22Rv1 (cell line): Measurements from ENCODE around the gene PRMT9.

ENCODE experiments used
- ZFX ChIP-seq: fragments of 450-650 bp; IDR thresholded peaks from 2 replicates; pipeline ENCODE4 v1.6.1; 2017; ENCODE audit warnings: antibody characterized with exemption, borderline replicate concordance
- TF ChIP-seq, protein P1 (sequence below): fragments of 450-650 bp; IDR thresholded peaks from 2 replicates; pipeline ENCODE4 v1.5.1; 2017; ENCODE audit warnings: mild to moderate bottlenecking

DNA sequence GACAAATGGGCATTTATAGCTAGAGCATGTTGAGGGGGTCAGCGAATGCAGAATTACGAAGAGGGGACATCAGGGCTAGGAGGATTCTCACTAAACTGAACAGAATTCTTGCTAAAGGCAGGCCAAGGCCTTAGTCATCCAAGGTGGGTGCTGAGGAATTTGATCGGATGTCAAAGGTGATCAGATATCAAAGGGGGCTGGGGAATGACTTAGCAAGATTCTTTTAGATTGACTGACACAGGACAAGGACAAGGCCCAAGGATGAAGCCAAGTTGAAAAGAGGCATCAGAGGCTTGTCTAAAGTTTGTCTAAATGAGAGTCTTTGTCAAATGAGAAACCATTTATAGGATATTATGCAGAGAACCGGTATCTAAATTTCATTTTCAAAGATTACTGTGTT is 57.1 kb downstream of the PRMT9 start:
- TF ChIP-seq, protein P1, sequence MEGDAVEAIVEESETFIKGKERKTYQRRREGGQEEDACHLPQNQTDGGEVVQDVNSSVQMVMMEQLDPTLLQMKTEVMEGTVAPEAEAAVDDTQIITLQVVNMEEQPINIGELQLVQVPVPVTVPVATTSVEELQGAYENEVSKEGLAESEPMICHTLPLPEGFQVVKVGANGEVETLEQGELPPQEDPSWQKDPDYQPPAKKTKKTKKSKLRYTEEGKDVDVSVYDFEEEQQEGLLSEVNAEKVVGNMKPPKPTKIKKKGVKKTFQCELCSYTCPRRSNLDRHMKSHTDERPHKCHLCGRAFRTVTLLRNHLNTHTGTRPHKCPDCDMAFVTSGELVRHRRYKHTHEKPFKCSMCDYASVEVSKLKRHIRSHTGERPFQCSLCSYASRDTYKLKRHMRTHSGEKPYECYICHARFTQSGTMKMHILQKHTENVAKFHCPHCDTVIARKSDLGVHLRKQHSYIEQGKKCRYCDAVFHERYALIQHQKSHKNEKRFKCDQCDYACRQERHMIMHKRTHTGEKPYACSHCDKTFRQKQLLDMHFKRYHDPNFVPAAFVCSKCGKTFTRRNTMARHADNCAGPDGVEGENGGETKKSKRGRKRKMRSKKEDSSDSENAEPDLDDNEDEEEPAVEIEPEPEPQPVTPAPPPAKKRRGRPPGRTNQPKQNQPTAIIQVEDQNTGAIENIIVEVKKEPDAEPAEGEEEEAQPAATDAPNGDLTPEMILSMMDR, result no peak
- TF ChIP-seq ZFX, result no peak
